ENCODE results near the gene CATSPERZ.

The CATSPERZ gene

DNA sequence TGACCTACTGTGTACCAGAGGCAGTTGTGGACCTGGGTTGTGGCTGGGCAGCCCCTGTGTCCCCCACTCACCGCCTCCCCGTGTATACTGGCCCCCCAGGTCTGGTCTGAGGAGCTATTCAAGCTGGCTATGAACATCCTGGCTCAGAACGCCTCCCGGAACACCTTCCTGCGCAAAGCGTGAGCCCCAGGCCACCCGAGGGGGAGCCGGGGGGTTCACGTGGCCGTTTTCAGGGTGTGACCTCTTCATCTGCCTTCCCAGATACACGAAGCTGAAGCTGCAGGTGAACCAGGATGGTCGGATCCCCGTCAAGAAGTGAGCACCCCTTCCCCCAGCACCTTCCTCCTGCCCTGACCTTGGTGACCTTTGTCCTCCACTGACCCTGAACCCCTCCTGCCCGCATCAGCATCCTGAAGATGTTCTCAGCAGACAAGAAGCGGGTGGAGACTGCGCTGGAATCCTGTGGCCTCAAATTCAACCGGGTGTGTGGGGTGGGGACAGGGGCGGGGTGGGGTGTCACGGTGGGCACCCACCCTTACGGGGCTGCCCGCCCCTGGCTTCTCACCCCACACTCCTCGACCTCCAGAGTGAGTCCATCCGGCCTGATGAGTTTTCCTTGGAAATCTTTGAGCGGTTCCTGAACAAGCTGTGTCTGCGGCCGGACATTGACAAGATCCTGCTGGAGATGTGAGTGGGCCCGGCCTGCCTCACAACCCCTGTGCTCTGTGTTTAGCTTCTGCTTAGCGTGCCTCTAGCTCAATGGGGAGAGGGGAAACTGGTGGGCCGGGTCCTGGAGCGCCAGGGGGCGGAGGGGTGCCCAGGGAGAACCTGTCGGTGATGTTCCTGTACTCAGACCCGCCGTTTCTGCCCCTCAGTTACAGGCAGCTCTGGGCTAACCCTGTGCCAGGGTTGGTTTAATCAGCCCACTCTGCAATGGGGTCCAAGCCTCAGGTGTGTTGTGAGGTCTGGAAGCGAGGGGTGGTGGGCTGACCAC, 44.7 kb upstream of the CATSPERZ start:
- TF ChIP-seq, protein P1, sequence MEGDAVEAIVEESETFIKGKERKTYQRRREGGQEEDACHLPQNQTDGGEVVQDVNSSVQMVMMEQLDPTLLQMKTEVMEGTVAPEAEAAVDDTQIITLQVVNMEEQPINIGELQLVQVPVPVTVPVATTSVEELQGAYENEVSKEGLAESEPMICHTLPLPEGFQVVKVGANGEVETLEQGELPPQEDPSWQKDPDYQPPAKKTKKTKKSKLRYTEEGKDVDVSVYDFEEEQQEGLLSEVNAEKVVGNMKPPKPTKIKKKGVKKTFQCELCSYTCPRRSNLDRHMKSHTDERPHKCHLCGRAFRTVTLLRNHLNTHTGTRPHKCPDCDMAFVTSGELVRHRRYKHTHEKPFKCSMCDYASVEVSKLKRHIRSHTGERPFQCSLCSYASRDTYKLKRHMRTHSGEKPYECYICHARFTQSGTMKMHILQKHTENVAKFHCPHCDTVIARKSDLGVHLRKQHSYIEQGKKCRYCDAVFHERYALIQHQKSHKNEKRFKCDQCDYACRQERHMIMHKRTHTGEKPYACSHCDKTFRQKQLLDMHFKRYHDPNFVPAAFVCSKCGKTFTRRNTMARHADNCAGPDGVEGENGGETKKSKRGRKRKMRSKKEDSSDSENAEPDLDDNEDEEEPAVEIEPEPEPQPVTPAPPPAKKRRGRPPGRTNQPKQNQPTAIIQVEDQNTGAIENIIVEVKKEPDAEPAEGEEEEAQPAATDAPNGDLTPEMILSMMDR (IDR thresholded peaks at IDR 0.05; ENCODE audit: poor library complexity, severe bottlenecking): no peak
- Histone ChIP-seq H3K36me3 (ENCODE audit: low read depth) (peaks cover 69% of the 10 kb centered on the region), H3K27ac (ENCODE audit: poor library complexity, severe bottlenecking) (no peak overlapping the region), H3K4me1 (ENCODE audit: insufficient read depth, poor library complexity, severe bottlenecking) (peaks cover 8% of the 10 kb centered on the region), H3K4me3 (ENCODE audit: severe bottlenecking) (no peak overlapping the region), H3K9me3 (ENCODE audit: severe bottlenecking) (no peaks in the 10 kb centered on the region), H3K27me3 (ENCODE audit: insufficient read depth, poor library complexity, severe bottlenecking) (no peaks in the 10 kb centered on the region)
- DNase-seq (ENCODE audit: low spot score) (no peak), ATAC-seq (ENCODE audit: low read depth) (no peak)

DNA sequence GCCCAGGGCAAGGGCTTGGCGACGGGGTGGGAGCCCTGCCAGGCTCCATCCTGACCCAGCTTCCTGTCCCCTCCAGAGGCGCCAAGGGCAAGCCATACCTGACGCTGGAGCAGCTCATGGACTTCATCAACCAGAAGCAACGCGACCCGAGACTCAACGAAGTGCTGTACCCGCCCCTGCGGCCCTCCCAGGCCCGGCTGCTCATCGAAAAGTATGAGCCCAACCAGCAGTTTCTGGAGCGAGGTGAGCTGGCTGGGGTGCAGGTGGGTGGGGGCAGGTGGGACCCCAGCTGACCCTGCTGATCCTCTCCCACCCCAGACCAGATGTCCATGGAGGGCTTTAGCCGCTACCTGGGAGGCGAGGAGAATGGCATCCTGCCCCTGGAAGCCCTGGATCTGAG, 43.9 kb upstream of the CATSPERZ start:
- Histone ChIP-seq H3K27ac (ENCODE audit: poor library complexity, severe bottlenecking) (no peak overlapping the region), H3K4me1 (ENCODE audit: insufficient read depth, poor library complexity, severe bottlenecking) (peaks cover 8% of the 10 kb centered on the region), H3K36me3 (ENCODE audit: low read depth) (peaks cover 69% of the 10 kb centered on the region), H3K4me3 (ENCODE audit: severe bottlenecking) (no peak overlapping the region), H3K9me3 (ENCODE audit: severe bottlenecking) (no peaks in the 10 kb centered on the region), H3K27me3 (ENCODE audit: insufficient read depth, poor library complexity, severe bottlenecking) (no peaks in the 10 kb centered on the region)
- TF ChIP-seq, protein P1 (IDR thresholded peaks at IDR 0.05; ENCODE audit: poor library complexity, severe bottlenecking): no peak
- ATAC-seq (ENCODE audit: low read depth) (no peak), DNase-seq (ENCODE audit: low spot score) (no peak)

DNA sequence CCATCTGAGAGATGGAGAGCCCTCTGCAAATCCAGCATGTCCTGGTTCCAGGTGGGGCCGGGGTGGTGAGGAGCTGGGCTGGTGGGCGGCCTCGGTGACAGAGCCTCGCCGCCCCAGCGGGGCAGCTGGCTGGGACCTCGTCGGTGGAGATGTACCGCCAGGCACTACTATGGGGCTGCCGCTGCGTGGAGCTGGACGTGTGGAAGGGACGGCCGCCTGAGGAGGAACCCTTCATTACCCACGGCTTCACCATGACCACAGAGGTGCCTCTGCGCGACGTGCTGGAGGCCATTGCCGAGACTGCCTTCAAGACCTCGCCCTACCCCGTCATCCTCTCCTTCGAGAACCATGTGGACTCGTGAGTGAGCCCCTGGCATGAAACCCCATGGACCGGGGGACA, 41.8 kb upstream of the CATSPERZ start:
- no peak for DNase-seq (ENCODE audit: low spot score)
- peaks cover 8% of the 10 kb centered on the region for H3K4me1 ChIP-seq (ENCODE audit: insufficient read depth, poor library complexity, severe bottlenecking)
- H3K4me3 ChIP-seq (ENCODE audit: severe bottlenecking): no peak overlapping the region
- TF ChIP-seq, protein P1 (IDR thresholded peaks at IDR 0.05; ENCODE audit: poor library complexity, severe bottlenecking): no peak
- no peak overlapping the region for H3K27ac ChIP-seq (ENCODE audit: poor library complexity, severe bottlenecking)
- H3K36me3 ChIP-seq (ENCODE audit: low read depth): peaks cover 79% of the 10 kb centered on the region
- H3K9me3 ChIP-seq (ENCODE audit: severe bottlenecking): no peaks in the 10 kb centered on the region
- no peak for ATAC-seq (ENCODE audit: low read depth)
- H3K27me3 ChIP-seq (ENCODE audit: insufficient read depth, poor library complexity, severe bottlenecking): no peaks in the 10 kb centered on the region

DNA sequence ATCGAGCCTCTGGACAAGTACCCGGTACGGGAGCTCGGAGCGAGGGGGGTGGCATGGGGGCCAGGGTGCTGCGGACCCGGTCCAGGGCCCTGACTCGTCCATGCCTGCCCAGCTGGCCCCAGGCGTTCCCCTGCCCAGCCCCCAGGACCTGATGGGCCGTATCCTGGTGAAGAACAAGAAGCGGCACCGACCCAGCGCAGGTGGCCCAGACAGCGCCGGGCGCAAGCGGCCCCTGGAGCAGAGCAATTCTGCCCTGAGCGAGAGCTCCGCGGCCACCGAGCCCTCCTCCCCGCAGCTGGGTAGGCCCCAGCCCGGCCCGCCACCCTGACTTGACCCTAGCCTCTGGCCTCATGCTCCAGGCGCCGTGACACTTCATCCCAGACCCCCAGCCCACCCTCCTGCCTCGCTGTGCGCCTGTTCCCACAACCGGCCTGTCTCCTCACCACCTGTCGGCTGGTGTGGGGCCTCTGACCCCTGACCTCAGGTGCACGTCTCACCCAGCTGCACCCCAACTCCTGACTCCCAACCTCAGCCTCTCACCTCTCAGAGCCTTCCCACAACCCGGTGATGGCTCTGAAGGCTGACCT, 41.1 kb upstream of the CATSPERZ start:
- H3K4me1 ChIP-seq (ENCODE audit: insufficient read depth, poor library complexity, severe bottlenecking): peaks cover 8% of the 10 kb centered on the region
- TF ChIP-seq, protein P1 (IDR thresholded peaks at IDR 0.05; ENCODE audit: poor library complexity, severe bottlenecking): no peak
- ATAC-seq (ENCODE audit: low read depth) (no peak), DNase-seq (ENCODE audit: low spot score) (no peak)
- no peaks in the 10 kb centered on the region for H3K9me3 ChIP-seq (ENCODE audit: severe bottlenecking)
- H3K4me3 ChIP-seq (ENCODE audit: severe bottlenecking): no peak overlapping the region
- H3K36me3 ChIP-seq (ENCODE audit: low read depth): peaks cover 86% of the 10 kb centered on the region
- no peaks in the 10 kb centered on the region for H3K27me3 ChIP-seq (ENCODE audit: insufficient read depth, poor library complexity, severe bottlenecking)
- no peak overlapping the region for H3K27ac ChIP-seq (ENCODE audit: poor library complexity, severe bottlenecking)
